Cerebellar nuclear complex (tissue), 1 donor: Measurements from ENCODE around the gene APOLD1.

Experiments used
- DNase-seq, 2 experiments: peaks; one replicate each; lab custom pipeline; 2025; lab: John Stamatoyannopoulos, UW

The APOLD1 gene

DNA sequence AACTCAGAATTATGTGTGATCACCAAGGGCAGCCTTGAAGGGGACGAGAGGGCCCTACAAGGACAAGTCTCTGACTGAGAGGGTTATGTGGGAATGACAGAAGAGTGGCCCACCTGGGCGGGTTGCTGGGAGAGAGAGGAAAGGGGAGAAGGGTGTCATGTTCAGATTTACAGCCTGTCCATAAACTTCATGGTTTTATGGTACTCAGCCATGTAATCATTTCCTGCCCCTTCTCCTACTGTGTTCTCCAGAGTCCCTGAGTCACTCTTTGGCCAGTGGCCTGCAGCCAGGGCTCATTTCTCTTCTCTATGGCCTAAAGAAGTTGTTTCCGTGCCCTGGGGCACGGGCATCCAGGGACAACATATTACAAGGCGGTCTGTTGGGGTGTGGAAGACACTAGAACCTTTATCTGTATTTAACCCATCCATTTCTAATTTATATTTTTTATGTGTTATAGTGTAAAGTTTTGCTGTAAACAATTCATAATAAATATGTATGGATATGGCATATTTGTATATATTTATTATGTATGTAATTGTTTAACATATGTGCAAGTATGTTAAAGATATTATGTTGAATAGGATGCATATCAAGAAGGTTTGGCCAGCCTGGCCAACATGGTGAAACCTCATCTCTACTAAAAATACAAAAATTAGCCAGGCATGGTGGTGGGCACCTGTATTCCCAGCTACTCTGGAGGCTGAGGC, 54.6 kb downstream of the APOLD1 start:
- no peak for DNase-seq

DNA sequence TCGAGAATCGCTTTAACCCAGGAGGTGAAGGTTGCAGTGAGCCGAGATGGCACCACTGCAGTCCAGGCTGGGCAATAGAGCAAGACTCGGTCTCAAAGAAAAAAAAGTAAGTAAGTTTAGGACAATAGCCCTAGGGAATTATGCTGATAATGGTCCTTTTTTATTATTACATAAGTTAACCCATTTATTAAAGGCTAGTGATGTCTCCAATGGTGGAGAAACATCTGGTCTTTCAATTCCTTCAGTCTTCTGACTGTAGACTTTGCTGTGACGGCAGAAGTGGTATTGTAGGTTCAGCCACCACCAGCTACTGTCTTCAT, 55.1 kb downstream of the APOLD1 start:
- DNase-seq, result no peak
